RWPE2 (cell line): ENCODE results near the gene RPAIN.

Experiments used
- ATAC-seq: fragments of 200-7000 bp; cut with Tn5 transposase; 3 replicates; pipeline ENCODE4 v1.9.1; 2021; ENCODE audit warnings: low read depth
- DNase-seq: peaks from one replicate; pipeline ENCODE4 v3.0.0-alpha.2; 2020; ENCODE audit warnings: low spot score
- H3K27ac ChIP-seq: fragments of 450-650 bp; 2 replicates; pipeline ENCODE4 v1.5.1; 2017; ENCODE audit warnings: mild to moderate bottlenecking; ENCODE audit not compliant: poor library complexity, severe bottlenecking
- H3K27me3 ChIP-seq: fragments of 250-450 bp; sonication (Bioruptor Pico); 2 replicates; pipeline ENCODE4 v1.5.1; 2021; ENCODE audit warnings: mild to moderate bottlenecking, moderate library complexity; ENCODE audit not compliant: insufficient read depth, poor library complexity, severe bottlenecking
- H3K36me3 ChIP-seq: fragments of 250-450 bp; sonication (Bioruptor Pico); 2 replicates; pipeline ENCODE4 v1.5.1; 2020; ENCODE audit warnings: low read depth, mild to moderate bottlenecking, moderate library complexity
- H3K4me1 ChIP-seq: fragments of 250-450 bp; sonication (Bioruptor Pico); 2 replicates; pipeline ENCODE4 v1.5.1; 2021; ENCODE audit warnings: mild to moderate bottlenecking, moderate library complexity; ENCODE audit not compliant: insufficient read depth, poor library complexity, severe bottlenecking
- H3K4me3 ChIP-seq: fragments of 250-450 bp; sonication (Bioruptor Pico); 2 replicates; pipeline ENCODE4 v1.5.1; 2021; ENCODE audit warnings: mild to moderate bottlenecking, moderate library complexity; ENCODE audit not compliant: severe bottlenecking
- H3K9me3 ChIP-seq: fragments of 250-450 bp; sonication (Bioruptor Pico); 2 replicates; pipeline ENCODE4 v1.5.1; 2021; ENCODE audit warnings: mild to moderate bottlenecking, moderate library complexity; ENCODE audit not compliant: severe bottlenecking
- TF ChIP-seq, protein P1 (sequence below): fragments of 450-650 bp; IDR thresholded peaks from one replicate; pipeline ENCODE4 v1.5.1; 2017; ENCODE audit warnings: mild to moderate bottlenecking, moderate library complexity; ENCODE audit not compliant: poor library complexity, severe bottlenecking

The RPAIN gene

DNA sequence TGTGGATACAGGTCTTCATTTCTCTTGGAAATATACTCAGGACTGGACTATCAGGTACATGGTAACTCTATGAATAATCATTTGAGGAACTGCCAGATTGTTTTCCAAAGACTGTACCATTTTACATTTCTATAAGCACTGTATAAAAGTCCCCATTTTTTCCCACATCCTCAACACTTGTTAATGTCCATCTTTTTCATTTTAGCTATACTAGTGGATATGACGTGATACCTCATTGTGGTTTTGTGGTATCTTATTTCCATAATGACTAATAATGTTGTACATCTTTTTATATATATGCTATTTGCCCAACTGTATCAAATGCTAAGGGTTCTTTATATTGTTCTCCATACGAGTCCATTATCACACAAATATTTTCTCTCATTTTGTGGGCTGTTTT lies 23.4 kb upstream of the RPAIN start:
- peaks cover 91% of the 10 kb centered on the region for H3K36me3 ChIP-seq
- no peaks in the 10 kb centered on the region for H3K4me1 ChIP-seq
- no peak for ATAC-seq

DNA sequence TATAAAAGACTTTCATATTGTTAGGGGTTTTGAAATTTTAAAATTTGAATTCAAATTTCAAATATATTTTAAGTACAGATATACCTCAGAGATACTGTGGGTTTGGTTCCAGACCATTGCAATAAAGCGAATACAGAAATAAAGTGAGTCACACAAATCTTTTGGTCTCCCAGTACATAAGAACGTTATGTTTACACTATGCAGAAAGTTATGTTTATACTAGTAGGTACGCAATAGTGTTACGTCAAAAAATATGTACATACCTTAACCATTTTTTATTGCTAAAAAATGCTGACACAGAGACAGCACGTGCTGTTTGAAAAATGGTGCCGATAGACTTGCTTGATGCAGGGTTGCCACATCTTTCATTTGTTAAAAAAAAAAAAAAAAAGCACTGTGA lies 20.2 kb upstream of the RPAIN start:
- peaks cover 94% of the 10 kb centered on the region for H3K36me3 ChIP-seq
- no peak overlapping the region for H3K27ac ChIP-seq
- DNase-seq = no peak
- no peaks in the 10 kb centered on the region for H3K4me1 ChIP-seq
- TF ChIP-seq, protein P1, sequence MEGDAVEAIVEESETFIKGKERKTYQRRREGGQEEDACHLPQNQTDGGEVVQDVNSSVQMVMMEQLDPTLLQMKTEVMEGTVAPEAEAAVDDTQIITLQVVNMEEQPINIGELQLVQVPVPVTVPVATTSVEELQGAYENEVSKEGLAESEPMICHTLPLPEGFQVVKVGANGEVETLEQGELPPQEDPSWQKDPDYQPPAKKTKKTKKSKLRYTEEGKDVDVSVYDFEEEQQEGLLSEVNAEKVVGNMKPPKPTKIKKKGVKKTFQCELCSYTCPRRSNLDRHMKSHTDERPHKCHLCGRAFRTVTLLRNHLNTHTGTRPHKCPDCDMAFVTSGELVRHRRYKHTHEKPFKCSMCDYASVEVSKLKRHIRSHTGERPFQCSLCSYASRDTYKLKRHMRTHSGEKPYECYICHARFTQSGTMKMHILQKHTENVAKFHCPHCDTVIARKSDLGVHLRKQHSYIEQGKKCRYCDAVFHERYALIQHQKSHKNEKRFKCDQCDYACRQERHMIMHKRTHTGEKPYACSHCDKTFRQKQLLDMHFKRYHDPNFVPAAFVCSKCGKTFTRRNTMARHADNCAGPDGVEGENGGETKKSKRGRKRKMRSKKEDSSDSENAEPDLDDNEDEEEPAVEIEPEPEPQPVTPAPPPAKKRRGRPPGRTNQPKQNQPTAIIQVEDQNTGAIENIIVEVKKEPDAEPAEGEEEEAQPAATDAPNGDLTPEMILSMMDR = no peak
- no peak for ATAC-seq
- no peaks in the 10 kb centered on the region for H3K27me3 ChIP-seq
- no peak overlapping the region for H3K4me3 ChIP-seq
- no peaks in the 10 kb centered on the region for H3K9me3 ChIP-seq

More for the DNA sequence above, 23.4 kb upstream of the RPAIN start:
- Histone ChIP-seq H3K27me3 (no peaks in the 10 kb centered on the region), H3K27ac (no peak overlapping the region), H3K9me3 (no peaks in the 10 kb centered on the region), H3K4me3 (no peak overlapping the region)
- TF ChIP-seq, protein P1 = no peak
- DNase-seq = no peak

DNA sequence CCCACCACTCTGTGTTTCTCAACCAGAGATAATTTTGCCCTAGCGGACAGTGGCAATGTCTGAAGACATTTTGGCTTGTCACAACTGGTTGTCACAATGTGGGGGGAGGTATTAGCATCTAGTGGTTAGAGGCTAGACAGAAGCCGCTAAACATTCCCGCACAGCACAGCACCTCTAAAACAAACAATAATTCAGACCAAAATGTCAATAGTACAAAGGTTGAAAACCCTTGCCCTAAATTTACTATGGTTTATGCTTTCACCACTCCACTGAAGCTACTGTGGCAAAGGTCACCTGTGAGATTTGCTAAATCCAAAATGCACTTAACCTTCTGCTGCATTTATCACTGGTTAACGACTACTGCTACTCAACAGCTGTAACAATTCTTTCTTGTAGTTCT lies 14.6 kb upstream of the RPAIN start:
- Histone ChIP-seq H3K9me3 (no peaks in the 10 kb centered on the region), H3K4me1 (no peaks in the 10 kb centered on the region), H3K27me3 (no peaks in the 10 kb centered on the region), H3K27ac (no peak overlapping the region), H3K4me3 (no peak overlapping the region), H3K36me3 (peaks cover 100% of the 10 kb centered on the region)
- DNase-seq (no peak), ATAC-seq (no peak)
- TF ChIP-seq, protein P1 = no peak

DNA sequence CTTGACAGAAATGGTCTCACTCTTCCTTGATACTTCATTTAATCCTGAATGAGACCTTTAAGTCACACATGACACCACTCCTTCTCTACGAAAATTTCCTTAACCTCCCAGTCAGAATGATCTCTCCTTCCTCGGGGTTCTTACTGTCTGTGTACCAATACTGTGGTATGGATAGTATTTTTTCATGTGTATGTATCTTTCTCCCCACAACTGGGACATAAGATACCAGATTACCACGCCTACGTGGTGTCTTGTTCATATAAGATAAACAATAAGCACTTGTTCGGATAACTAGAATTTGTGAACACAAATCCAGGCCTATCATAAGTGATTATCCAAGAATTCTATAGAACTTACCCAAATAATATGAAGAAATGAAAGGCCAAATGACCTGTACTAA lies 11.8 kb upstream of the RPAIN start:
- DNase-seq (no peak), ATAC-seq (no peak)
- Histone ChIP-seq H3K27ac (no peak overlapping the region), H3K9me3 (no peaks in the 10 kb centered on the region), H3K4me1 (peaks cover 3% of the 10 kb centered on the region), H3K4me3 (no peak overlapping the region), H3K36me3 (peaks cover 100% of the 10 kb centered on the region), H3K27me3 (no peaks in the 10 kb centered on the region)
- TF ChIP-seq, protein P1 = no peak

DNA sequence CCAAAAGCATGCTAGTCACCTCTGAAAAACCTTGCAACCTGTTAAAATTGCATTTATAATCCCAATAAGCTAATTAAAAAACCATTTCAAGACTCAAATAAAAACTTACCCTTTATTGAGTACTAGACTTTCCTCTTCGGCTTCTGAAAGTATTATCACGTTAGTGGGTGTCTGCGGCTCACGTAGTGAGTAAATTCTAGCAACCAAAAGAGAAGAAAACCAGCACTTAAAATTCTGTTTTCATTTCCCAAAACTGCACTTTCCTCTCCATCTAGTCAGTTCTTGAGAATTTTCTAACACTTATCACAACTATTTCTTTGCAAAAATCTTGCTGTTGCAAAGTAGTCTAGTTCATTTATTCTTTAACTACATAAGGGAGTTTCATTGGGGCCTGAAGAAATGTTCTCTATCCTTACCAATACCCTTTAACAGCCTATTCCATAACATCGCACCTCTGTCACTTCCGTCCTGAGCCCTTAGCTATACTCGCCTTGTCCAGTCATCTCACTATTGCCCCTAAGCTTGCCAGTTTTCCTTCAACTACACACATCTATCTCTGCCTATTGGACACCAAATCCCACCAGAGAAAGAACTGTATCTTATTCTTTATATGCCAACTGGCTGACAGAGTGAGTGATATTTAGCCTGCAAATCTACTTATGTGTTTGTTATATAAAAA lies 9.2 kb upstream of the RPAIN start:
- peaks cover 96% of the 10 kb centered on the region for H3K36me3 ChIP-seq
- H3K4me1 ChIP-seq = peaks cover 14% of the 10 kb centered on the region
- no peak overlapping the region for H3K4me3 ChIP-seq
- no peaks in the 10 kb centered on the region for H3K9me3 ChIP-seq
- no peaks in the 10 kb centered on the region for H3K27me3 ChIP-seq
- DNase-seq (no peak), ATAC-seq (no peak)
- TF ChIP-seq, protein P1 = no peak
- H3K27ac ChIP-seq = no peak overlapping the region
